ENCODE measurements around the gene RUNX1. TPM values are rescaled to one million over a fixed set of nuclear protein-coding genes. Genes with fewer than 3 reads are reported as not detected.

RUNX1 gene
- total and polyA plus RNA-seq, 2 donors (not counting 3 experiments of a cell fraction or from before 2014, with no cell fraction given), result 4.6 to 17.9 TPM

DNA sequence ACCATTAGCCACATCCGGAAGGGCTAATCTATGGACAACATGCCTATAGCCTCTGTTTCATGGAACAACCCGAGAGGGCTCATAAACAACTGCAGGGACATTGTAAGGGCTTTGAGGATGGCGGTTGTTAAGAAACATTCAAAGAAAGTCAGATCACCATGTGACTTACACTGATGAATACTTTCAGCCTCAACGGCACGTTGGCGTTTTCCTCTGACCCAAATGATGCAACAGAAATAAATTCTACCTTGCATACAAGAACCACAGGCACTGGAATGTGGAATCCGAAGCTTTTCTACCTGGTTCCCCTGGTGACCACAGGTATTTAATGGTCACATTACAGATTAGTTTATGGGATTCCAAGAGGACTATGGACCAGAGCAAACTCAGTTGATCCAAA, 273.3 kb downstream of the RUNX1 start:
- H3K9me3 ChIP-seq (replicated peaks; ENCODE audit: control insufficient read depth, insufficient read depth, low read length), result no peaks in the 10 kb centered on the region
- no peaks in the 10 kb centered on the region for H4K20me1 ChIP-seq (replicated peaks; ENCODE audit: control insufficient read depth, extremely low read depth, insufficient read depth, low read length)
- no peak for FAIRE-seq
- dilution Hi-C loops (cut with MboI; ENCODE audit: extremely low pct_ligation_motif_present, low sequenced_read_pairs), result no loop called here
- intact Hi-C loops (cut with micrococcal nuclease), result no loop called here
- H3K9ac ChIP-seq (replicated peaks; ENCODE audit: extremely low read depth, insufficient read depth, low read length), result no peak overlapping the region
- no peak for DNase-seq (ENCODE audit: low read depth, low spot score)
- H2AFZ ChIP-seq (ENCODE audit: low read depth, low read length), result no peak overlapping the region
- TF ChIP-seq JUN (IDR thresholded peaks at IDR 0.05; ENCODE audit: borderline replicate concordance, insufficient read depth, insufficient read length, low read depth) (no peak), POLR2A (IDR thresholded peaks at IDR 0.05; ENCODE audit: low read depth, low read length) (no peak), MYC (IDR thresholded peaks at IDR 0.05; ENCODE audit: low read depth, low read length) (no peak), GATA2 (IDR thresholded peaks at IDR 0.05; ENCODE audit: insufficient read depth, insufficient read length, low read depth, low read length) (no peak), POLR2AphosphoS5 (IDR thresholded peaks at IDR 0.05; ENCODE audit: insufficient read depth, low read depth, low read length) (no peak)
- H3K4me3 ChIP-seq (replicated peaks in 1 of 3; ENCODE audit: insufficient read depth in 1 of 3, low read depth in 1 of 3, low read length in 3 of 3), result no peak overlapping the region
- no peaks in the 10 kb centered on the region for H3K9me1 ChIP-seq (replicated peaks; ENCODE audit: control insufficient read depth, extremely low read depth, insufficient read depth, low read length)
- no peak overlapping the region for H3K4me2 ChIP-seq (ENCODE audit: insufficient read depth, low read length)
- no peaks in the 10 kb centered on the region for H3K36me3 ChIP-seq (ENCODE audit: control insufficient read depth in 2 of 2, extremely low read depth in 1 of 2, insufficient read depth in 2 of 2, low read length in 2 of 2)
- ChIA-PET POLR2A (no interaction called here), CTCF (no interaction called here)
- peaks cover 22 to 31% of the 10 kb centered on the region in 2 experiments for H3K27me3 ChIP-seq (ENCODE audit: control insufficient read depth in 2 of 2, insufficient read depth in 2 of 2, low read length in 2 of 2)
- H3K79me2 ChIP-seq (ENCODE audit: control insufficient read depth, insufficient read depth, low read length), result no peaks in the 10 kb centered on the region
- no TSS peak for BruUV-seq (replicated peaks)
- H3K4me1 ChIP-seq (ENCODE audit: control insufficient read depth, extremely low read depth, insufficient read depth, low read length), result no peaks in the 10 kb centered on the region
- H3K27ac ChIP-seq (ENCODE audit: insufficient read depth, low read depth, low read length), result no peak overlapping the region

DNA sequence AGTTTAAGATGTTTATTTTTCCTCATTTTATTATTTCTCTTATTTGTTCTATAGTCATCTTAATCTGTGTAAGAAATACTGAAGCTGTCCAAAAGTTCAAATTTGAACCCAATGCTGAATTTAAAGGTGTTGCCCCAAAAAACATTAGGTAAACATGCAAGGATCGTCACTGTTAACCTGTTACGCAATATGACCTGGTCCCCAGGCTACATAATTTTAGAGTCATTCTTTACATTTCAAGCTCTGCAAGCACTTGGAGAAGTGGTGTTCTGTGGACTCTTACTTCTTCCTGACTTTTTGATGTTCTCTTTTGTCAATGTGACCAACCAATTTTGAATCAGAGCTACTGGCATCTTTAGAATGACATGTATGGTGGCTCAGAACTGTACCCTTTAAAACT, 274.4 kb downstream of the RUNX1 start:
- H3K9me1 ChIP-seq (replicated peaks; ENCODE audit: control insufficient read depth, extremely low read depth, insufficient read depth, low read length), result no peaks in the 10 kb centered on the region
- no peaks in the 10 kb centered on the region for H3K79me2 ChIP-seq (ENCODE audit: control insufficient read depth, insufficient read depth, low read length)
- no peaks in the 10 kb centered on the region for H3K36me3 ChIP-seq (ENCODE audit: control insufficient read depth in 2 of 2, extremely low read depth in 1 of 2, insufficient read depth in 2 of 2, low read length in 2 of 2)
- H3K4me1 ChIP-seq (ENCODE audit: control insufficient read depth, extremely low read depth, insufficient read depth, low read length), result no peaks in the 10 kb centered on the region
- POLR2A ChIA-PET, result no interaction called here
- no peak overlapping the region for H3K27ac ChIP-seq (ENCODE audit: insufficient read depth, low read depth, low read length)
- no peak overlapping the region for H3K9ac ChIP-seq (replicated peaks; ENCODE audit: extremely low read depth, insufficient read depth, low read length)
- H3K4me2 ChIP-seq (ENCODE audit: insufficient read depth, low read length), result no peak overlapping the region
- CTCF ChIA-PET, result interaction anchor here (0.7 to 2.0 kb wide), 4 partner anchors 9 to 29 kb away, joined by 3 to 6 read pairs (median 4); no protein-coding TSS in a partner anchor
- no peak for TF ChIP-seq EZH2 (IDR thresholded peaks at IDR 0.05; ENCODE audit: borderline replicate concordance, low read depth, low read length, severe bottlenecking)
- TF ChIP-seq GATA2 (IDR thresholded peaks at IDR 0.05; ENCODE audit: insufficient read depth, insufficient read length, low read depth, low read length), result no peak
- no peak for TF ChIP-seq FOS (IDR thresholded peaks at IDR 0.05; ENCODE audit: borderline replicate concordance, insufficient read depth, low read length)
- TF ChIP-seq JUN (IDR thresholded peaks at IDR 0.05; ENCODE audit: borderline replicate concordance, insufficient read depth, insufficient read length, low read depth), result no peak
- no peak for TF ChIP-seq POLR2AphosphoS5 (IDR thresholded peaks at IDR 0.05; ENCODE audit: insufficient read depth, low read depth, low read length)
- TF ChIP-seq MYC (IDR thresholded peaks at IDR 0.05; ENCODE audit: low read depth, low read length), result no peak
- no peak for TF ChIP-seq MAX (IDR thresholded peaks at IDR 0.05; ENCODE audit: insufficient read depth, insufficient read length)
- no peak for TF ChIP-seq POLR2A (IDR thresholded peaks at IDR 0.05; ENCODE audit: low read depth, low read length)
- no peak for TF ChIP-seq CTCF (IDR thresholded peaks at IDR 0.05; ENCODE audit: extremely low read depth in 1 of 2, insufficient read depth in 1 of 2, low read depth in 1 of 2, low read length in 2 of 2)
- H3K9me3 ChIP-seq (replicated peaks; ENCODE audit: control insufficient read depth, insufficient read depth, low read length), result no peaks in the 10 kb centered on the region
- H2AFZ ChIP-seq (ENCODE audit: low read depth, low read length), result no peak overlapping the region
- no peaks in the 10 kb centered on the region for H4K20me1 ChIP-seq (replicated peaks; ENCODE audit: control insufficient read depth, extremely low read depth, insufficient read depth, low read length)
- H3K27me3 ChIP-seq (ENCODE audit: control insufficient read depth in 2 of 2, insufficient read depth in 2 of 2, low read length in 2 of 2), result peaks cover 25 to 39% of the 10 kb centered on the region in 2 experiments
- no peak for FAIRE-seq
- H3K4me3 ChIP-seq (replicated peaks in 1 of 3; ENCODE audit: insufficient read depth in 1 of 3, low read depth in 1 of 3, low read length in 3 of 3), result no peak overlapping the region
- no TSS peak for BruUV-seq (replicated peaks)
- intact Hi-C loops (cut with micrococcal nuclease), result no loop called here
- DNase-seq (ENCODE audit: low read depth, low spot score), result no peak
- dilution Hi-C loops (cut with MboI; ENCODE audit: extremely low pct_ligation_motif_present, low sequenced_read_pairs), result no loop called here

Data from endothelial cell of umbilical vein (primary cell).